KMS-11 (cell line): ENCODE data around the gene ZYX.

Experiments
- H2AFZ ChIP-seq: fragments of 200-600 bp; sonication (generic); 2 replicates; pipeline ENCODE4 v1.6.1; 2016; ENCODE audit warnings: antibody characterized with exemption, mixed run types, low read depth
- H3K27ac ChIP-seq: fragments of 200-600 bp; sonication (generic); 2 replicates; pipeline ENCODE4 v1.6.1; 2016; ENCODE audit warnings: mild to moderate bottlenecking, mixed run types
- H3K27me3 ChIP-seq: fragments of 200-600 bp; sonication (generic); 2 replicates; pipeline ENCODE4 v1.6.1; 2017; ENCODE audit warnings: mild to moderate bottlenecking, low read depth, mixed run types, moderate library complexity; ENCODE audit not compliant: insufficient read depth
- H3K36me3 ChIP-seq: fragments of 200-600 bp; sonication (generic); 2 replicates; pipeline ENCODE4 v1.6.1; 2017; ENCODE audit warnings: mild to moderate bottlenecking, mixed run types; ENCODE audit not compliant: insufficient read depth
- H3K4me1 ChIP-seq: fragments of 200-600 bp; sonication (generic); 2 replicates; pipeline ENCODE4 v1.6.1; 2016; ENCODE audit warnings: mild to moderate bottlenecking, low read depth, mixed run types; ENCODE audit not compliant: poor library complexity, severe bottlenecking
- H3K4me2 ChIP-seq: fragments of 200-600 bp; sonication (generic); 2 replicates; pipeline ENCODE4 v1.7.0; 2016; ENCODE audit warnings: mild to moderate bottlenecking, mixed run types
- H3K4me3 ChIP-seq: fragments of 200-600 bp; sonication (generic); IDR thresholded peaks from 2 replicates; pipeline ENCODE4 v1.6.1; 2017; ENCODE audit warnings: low read depth, low read length, mixed read lengths; ENCODE audit not compliant: insufficient read depth
- H3K79me2 ChIP-seq: fragments of 200-600 bp; sonication (generic); 2 replicates; pipeline ENCODE4 v1.6.1; 2016; ENCODE audit warnings: low read depth, mixed run types; ENCODE audit not compliant: insufficient read depth
- H3K9ac ChIP-seq: fragments of 200-600 bp; sonication (generic); 2 replicates; pipeline ENCODE4 v1.6.1; 2016; ENCODE audit warnings: mild to moderate bottlenecking, mixed run types
- H4K20me1 ChIP-seq: fragments of 200-600 bp; sonication (generic); 2 replicates; pipeline ENCODE4 v1.6.1; 2016; ENCODE audit warnings: mild to moderate bottlenecking, mixed run types; ENCODE audit not compliant: insufficient read depth
- TF ChIP-seq, protein P1 (sequence below): fragments of 200-600 bp; sonication (generic); conservative IDR thresholded peaks from 2 replicates; pipeline ENCODE4 v1.6.1; 2017; ENCODE audit warnings: low read depth, mild to moderate bottlenecking, antibody characterized with exemption, low read length, moderate library complexity, mixed read lengths

ZYX gene, protein sequence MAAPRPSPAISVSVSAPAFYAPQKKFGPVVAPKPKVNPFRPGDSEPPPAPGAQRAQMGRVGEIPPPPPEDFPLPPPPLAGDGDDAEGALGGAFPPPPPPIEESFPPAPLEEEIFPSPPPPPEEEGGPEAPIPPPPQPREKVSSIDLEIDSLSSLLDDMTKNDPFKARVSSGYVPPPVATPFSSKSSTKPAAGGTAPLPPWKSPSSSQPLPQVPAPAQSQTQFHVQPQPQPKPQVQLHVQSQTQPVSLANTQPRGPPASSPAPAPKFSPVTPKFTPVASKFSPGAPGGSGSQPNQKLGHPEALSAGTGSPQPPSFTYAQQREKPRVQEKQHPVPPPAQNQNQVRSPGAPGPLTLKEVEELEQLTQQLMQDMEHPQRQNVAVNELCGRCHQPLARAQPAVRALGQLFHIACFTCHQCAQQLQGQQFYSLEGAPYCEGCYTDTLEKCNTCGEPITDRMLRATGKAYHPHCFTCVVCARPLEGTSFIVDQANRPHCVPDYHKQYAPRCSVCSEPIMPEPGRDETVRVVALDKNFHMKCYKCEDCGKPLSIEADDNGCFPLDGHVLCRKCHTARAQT

DNA sequence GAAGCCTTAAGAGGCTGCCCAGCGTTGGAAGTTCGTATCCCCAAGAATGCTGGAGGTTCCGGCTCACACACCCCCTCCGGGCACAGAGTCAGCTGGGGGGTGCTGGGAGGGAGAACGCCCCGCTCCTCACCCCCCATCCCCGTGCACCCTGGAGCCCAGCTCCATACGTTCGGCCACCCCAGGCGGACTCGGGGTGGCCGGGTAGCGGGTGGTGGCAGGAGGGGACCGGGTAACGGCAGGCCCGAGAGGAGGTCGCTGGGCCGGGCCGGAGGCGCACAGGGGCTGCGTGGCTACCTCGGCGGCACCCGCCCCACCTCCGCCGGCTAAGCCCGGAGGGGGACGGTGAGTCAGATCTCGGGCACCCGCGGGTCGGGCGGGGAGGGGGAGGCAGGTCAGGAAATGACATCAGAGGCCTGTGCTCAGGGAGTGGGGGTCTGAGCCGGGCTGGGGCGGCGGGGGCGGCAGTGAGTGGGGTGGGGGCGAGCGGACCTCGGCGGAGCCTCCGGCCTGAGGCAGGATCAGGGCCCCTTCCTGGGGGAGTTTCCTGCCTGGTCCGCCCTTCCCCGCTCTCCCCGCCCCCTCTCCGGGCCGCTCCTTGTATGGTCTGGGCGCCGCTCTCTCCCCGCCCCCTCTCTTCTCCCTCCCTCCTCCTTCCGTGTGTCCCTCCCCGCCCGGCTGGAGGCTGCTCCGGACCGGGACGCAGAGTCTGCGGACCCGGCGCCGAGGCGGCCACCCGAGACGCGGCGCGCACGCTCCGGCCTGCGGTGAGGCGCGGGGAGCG is at the start of gene ZYX:
Gene ZYX (plus strand): TSS at position 700 of the 781 bp plus-strand sequence. CDS start 227 bp downstream, outside the sequence.
- H3K4me1 ChIP-seq, result peaks cover 12% of the 10 kb centered on the region
- H3K79me2 ChIP-seq, result no peaks in the 10 kb centered on the region; the same call in 1 of the 2 replicates
- peak within 1 kb of the TSS; percentile 56 for H3K27ac ChIP-seq
- no peak within 1 kb of the TSS for H3K4me3 ChIP-seq
- H2AFZ ChIP-seq, result peak within 1 kb of the TSS; percentile 99
- peak within 1 kb of the TSS; percentile 80 for H3K9ac ChIP-seq
- H4K20me1 ChIP-seq, result no peaks in the 10 kb centered on the region
- no peaks in the 10 kb centered on the region for H3K36me3 ChIP-seq
- TF ChIP-seq, protein P1, sequence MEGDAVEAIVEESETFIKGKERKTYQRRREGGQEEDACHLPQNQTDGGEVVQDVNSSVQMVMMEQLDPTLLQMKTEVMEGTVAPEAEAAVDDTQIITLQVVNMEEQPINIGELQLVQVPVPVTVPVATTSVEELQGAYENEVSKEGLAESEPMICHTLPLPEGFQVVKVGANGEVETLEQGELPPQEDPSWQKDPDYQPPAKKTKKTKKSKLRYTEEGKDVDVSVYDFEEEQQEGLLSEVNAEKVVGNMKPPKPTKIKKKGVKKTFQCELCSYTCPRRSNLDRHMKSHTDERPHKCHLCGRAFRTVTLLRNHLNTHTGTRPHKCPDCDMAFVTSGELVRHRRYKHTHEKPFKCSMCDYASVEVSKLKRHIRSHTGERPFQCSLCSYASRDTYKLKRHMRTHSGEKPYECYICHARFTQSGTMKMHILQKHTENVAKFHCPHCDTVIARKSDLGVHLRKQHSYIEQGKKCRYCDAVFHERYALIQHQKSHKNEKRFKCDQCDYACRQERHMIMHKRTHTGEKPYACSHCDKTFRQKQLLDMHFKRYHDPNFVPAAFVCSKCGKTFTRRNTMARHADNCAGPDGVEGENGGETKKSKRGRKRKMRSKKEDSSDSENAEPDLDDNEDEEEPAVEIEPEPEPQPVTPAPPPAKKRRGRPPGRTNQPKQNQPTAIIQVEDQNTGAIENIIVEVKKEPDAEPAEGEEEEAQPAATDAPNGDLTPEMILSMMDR, result no peak
- H3K4me2 ChIP-seq, result peak within 1 kb of the TSS; percentile 79
- H3K27me3 ChIP-seq, result no peaks in the 10 kb centered on the region

DNA sequence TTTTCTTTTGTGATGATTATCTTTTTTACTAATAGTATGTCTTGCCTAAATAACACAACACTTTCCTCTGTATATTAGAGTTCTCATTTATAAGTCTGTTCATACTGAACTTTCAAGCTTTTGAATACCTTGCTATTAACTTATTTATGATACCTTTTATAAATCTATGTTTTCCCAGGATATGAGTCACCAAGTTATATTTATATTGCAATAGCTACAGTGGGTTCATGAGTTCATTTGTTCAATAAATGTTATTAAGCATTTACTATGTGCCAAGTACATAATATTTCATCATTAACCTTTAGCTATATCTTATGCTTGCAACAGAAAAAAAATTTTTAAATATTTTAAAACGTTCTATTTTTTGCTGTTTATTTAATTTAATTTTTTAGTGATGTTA is 46.9 kb upstream of the ZYX start:
- Histone ChIP-seq H3K4me3 (no peak overlapping the region), H3K79me2 (no peaks in the 10 kb centered on the region), H3K27me3 (no peaks in the 10 kb centered on the region), H4K20me1 (no peaks in the 10 kb centered on the region), H2AFZ (no peak overlapping the region), H3K36me3 (no peaks in the 10 kb centered on the region), H3K27ac (no peak overlapping the region), H3K9ac (no peak overlapping the region), H3K4me1 (no peaks in the 10 kb centered on the region), H3K4me2 (no peak overlapping the region)
- TF ChIP-seq, protein P1, result no peak

DNA sequence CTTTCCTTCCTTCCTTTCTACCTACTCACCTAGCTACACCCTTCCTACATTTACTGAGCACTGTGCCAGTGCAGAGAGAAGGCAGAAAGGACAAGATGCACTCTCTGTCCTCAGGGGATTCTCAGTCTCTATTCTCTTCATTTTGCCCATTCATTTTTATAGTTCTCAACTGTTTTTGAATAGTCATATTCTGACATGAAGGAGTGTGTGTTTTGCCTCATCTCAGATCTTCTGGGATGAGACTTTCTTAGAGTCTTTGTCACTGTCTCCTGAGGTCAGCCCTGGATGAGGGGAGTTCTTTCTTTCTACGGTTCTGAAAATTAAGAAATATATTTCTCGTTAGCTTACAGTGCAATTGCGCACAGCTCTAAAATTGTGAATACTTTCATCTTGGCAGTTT is 43.9 kb upstream of the ZYX start:
- no peak overlapping the region for H3K4me3 ChIP-seq
- H4K20me1 ChIP-seq, result no peaks in the 10 kb centered on the region
- no peak overlapping the region for H2AFZ ChIP-seq
- no peaks in the 10 kb centered on the region for H3K4me1 ChIP-seq
- H3K36me3 ChIP-seq, result no peaks in the 10 kb centered on the region
- no peak overlapping the region for H3K27ac ChIP-seq
- no peak overlapping the region for H3K9ac ChIP-seq
- H3K4me2 ChIP-seq, result no peak overlapping the region
- H3K79me2 ChIP-seq, result no peaks in the 10 kb centered on the region
- TF ChIP-seq, protein P1, result no peak
- H3K27me3 ChIP-seq, result no peaks in the 10 kb centered on the region

DNA sequence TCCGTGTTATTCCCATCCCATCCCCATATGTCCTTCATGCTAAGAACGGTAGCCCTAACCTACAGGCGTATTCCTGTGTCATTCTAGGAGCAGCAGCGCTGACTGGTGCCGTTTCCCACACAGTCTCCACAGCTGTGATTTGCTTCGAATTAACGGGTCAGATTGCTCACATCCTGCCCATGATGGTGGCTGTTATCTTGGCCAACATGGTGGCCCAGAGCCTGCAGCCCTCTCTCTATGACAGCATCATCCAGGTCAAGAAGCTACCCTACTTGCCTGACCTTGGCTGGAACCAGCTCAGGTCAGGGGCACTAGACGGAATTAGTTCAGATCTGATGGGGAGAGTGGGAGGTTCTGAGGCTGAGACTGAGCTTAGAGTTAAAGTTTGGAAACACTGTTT is 39.3 kb upstream of the ZYX start:
- no peak overlapping the region for H2AFZ ChIP-seq

More for the DNA sequence above, 39.3 kb upstream of the ZYX start:
- H3K4me3 ChIP-seq, result no peak overlapping the region
- H4K20me1 ChIP-seq, result no peaks in the 10 kb centered on the region
- no peaks in the 10 kb centered on the region for H3K27me3 ChIP-seq
- H3K36me3 ChIP-seq, result no peaks in the 10 kb centered on the region
- no peak overlapping the region for H3K27ac ChIP-seq
- no peaks in the 10 kb centered on the region for H3K4me1 ChIP-seq
- no peaks in the 10 kb centered on the region for H3K79me2 ChIP-seq
- H3K9ac ChIP-seq, result no peak overlapping the region
- no peak overlapping the region for H3K4me2 ChIP-seq
- TF ChIP-seq, protein P1, result no peak
